ENCODE results near the gene MEX3D. TPM values are rescaled to one million over a fixed set of nuclear protein-coding genes. Genes with fewer than 3 reads are reported as not detected.

Gene MEX3D
- total RNA-seq, 1 experiment from 2014 or later, result 69.2 TPM

GRCh38 chr19:1523412-1524286 is 44.5 kb downstream of the MEX3D start, which contains the start of gene PLK5:
Gene PLK5, plus strand, starts transcription at chr19:1524077. Its CDS starts 2,920 bp downstream, at chr19:1526997.
- H3K4me2 ChIP-seq (ENCODE audit: low read length), result no peak within 1 kb of the TSS
- ChIA-PET RAD21 (ENCODE audit: low non-redundant PET in 1 of 2, low total read pairs in 2 of 2, uncharacterized antibody in 2 of 2, unreplicated experiment in 2 of 2) (no interaction called here), CTCF (no interaction called here), POLR2A (no interaction called here)
- H2AFZ ChIP-seq (ENCODE audit: low read depth, low read length, poor library complexity, severe bottlenecking), result no peak within 1 kb of the TSS
- no peaks in the 10 kb centered on the region for H3K36me3 ChIP-seq (ENCODE audit: control insufficient read depth in 1 of 2, insufficient read depth in 2 of 2, low read length in 2 of 2)
- H4K20me1 ChIP-seq (ENCODE audit: insufficient read depth), result no peaks in the 10 kb centered on the region
- no peak within 1 kb of the TSS for H3K9ac ChIP-seq (ENCODE audit: low read length)
- BruUV-seq (replicated peaks), result no TSS peak
- no peaks in the 10 kb centered on the region for H3K79me2 ChIP-seq (ENCODE audit: insufficient read depth, low read length)
- H3K4me1 ChIP-seq (ENCODE audit: control insufficient read depth in 1 of 2, insufficient read depth in 2 of 2, low read length in 2 of 2), result no peaks in the 10 kb centered on the region
- TF ChIP-seq CBX3 (IDR thresholded peaks at IDR 0.05; ENCODE audit: low read depth) (no peak), ZBTB33 (IDR thresholded peaks at IDR 0.05; ENCODE audit: extremely low read depth, insufficient replicate concordance, low read length) (no peak), EZH2 (IDR thresholded peaks at IDR 0.05) (no peak), POLR2AphosphoS5 (IDR thresholded peaks at IDR 0.05; ENCODE audit: low read depth, low read length) (no peak), MAX (IDR thresholded peaks at IDR 0.05) (no peak), SRF (IDR thresholded peaks at IDR 0.05; ENCODE audit: low read depth) (no peak), TCF7L2 (IDR thresholded peaks at IDR 0.05; ENCODE audit: borderline replicate concordance, extremely low read depth, insufficient read depth, insufficient read length) (no peak), ATF3 (IDR thresholded peaks at IDR 0.05) (no peak), POLR2A (IDR thresholded peaks at IDR 0.05; ENCODE audit: borderline replicate concordance, extremely low read depth, insufficient read depth, insufficient read length) (no peak), SP1 (IDR thresholded peaks at IDR 0.05; ENCODE audit: low read depth) (no peak), YY1 (IDR thresholded peaks at IDR 0.05; ENCODE audit: extremely low read depth, insufficient replicate concordance, low read depth, low read length) (no peak), ELF1 (IDR thresholded peaks at IDR 0.05; ENCODE audit: borderline replicate concordance, low read depth) (no peak)
- TF ChIP-seq, protein P1, sequence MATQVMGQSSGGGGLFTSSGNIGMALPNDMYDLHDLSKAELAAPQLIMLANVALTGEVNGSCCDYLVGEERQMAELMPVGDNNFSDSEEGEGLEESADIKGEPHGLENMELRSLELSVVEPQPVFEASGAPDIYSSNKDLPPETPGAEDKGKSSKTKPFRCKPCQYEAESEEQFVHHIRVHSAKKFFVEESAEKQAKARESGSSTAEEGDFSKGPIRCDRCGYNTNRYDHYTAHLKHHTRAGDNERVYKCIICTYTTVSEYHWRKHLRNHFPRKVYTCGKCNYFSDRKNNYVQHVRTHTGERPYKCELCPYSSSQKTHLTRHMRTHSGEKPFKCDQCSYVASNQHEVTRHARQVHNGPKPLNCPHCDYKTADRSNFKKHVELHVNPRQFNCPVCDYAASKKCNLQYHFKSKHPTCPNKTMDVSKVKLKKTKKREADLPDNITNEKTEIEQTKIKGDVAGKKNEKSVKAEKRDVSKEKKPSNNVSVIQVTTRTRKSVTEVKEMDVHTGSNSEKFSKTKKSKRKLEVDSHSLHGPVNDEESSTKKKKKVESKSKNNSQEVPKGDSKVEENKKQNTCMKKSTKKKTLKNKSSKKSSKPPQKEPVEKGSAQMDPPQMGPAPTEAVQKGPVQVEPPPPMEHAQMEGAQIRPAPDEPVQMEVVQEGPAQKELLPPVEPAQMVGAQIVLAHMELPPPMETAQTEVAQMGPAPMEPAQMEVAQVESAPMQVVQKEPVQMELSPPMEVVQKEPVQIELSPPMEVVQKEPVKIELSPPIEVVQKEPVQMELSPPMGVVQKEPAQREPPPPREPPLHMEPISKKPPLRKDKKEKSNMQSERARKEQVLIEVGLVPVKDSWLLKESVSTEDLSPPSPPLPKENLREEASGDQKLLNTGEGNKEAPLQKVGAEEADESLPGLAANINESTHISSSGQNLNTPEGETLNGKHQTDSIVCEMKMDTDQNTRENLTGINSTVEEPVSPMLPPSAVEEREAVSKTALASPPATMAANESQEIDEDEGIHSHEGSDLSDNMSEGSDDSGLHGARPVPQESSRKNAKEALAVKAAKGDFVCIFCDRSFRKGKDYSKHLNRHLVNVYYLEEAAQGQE (IDR thresholded peaks at IDR 0.05; ENCODE audit: low read depth), result no peak
- TF ChIP-seq, protein P2, sequence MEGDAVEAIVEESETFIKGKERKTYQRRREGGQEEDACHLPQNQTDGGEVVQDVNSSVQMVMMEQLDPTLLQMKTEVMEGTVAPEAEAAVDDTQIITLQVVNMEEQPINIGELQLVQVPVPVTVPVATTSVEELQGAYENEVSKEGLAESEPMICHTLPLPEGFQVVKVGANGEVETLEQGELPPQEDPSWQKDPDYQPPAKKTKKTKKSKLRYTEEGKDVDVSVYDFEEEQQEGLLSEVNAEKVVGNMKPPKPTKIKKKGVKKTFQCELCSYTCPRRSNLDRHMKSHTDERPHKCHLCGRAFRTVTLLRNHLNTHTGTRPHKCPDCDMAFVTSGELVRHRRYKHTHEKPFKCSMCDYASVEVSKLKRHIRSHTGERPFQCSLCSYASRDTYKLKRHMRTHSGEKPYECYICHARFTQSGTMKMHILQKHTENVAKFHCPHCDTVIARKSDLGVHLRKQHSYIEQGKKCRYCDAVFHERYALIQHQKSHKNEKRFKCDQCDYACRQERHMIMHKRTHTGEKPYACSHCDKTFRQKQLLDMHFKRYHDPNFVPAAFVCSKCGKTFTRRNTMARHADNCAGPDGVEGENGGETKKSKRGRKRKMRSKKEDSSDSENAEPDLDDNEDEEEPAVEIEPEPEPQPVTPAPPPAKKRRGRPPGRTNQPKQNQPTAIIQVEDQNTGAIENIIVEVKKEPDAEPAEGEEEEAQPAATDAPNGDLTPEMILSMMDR (IDR thresholded peaks at IDR 0.05 in 2 of 3, conservative IDR thresholded peaks at IDR 0.05 in 1 of 3; ENCODE audit: borderline replicate concordance in 1 of 3, insufficient read depth in 1 of 3, low read depth in 2 of 3, low read length in 2 of 3), result no peak
- intact Hi-C loops (cut with micrococcal nuclease), result no loop called here
- no peak for ATAC-seq
- no peaks in the 10 kb centered on the region for H3K9me2 ChIP-seq (ENCODE audit: insufficient read depth)
- no peaks in the 10 kb centered on the region for H3K9me3 ChIP-seq (ENCODE audit: control insufficient read depth in 1 of 2, insufficient read depth in 1 of 2, low read depth in 1 of 2, low read length in 2 of 2)
- DNase-seq (ENCODE audit: low read depth, low spot score), result no peak
- H3K4me3 ChIP-seq (replicated peaks in 1 of 2; ENCODE audit: low read depth in 1 of 2, low read length in 2 of 2), result no peak within 1 kb of the TSS
- no peaks in the 10 kb centered on the region for H3K27me3 ChIP-seq (ENCODE audit: insufficient read depth, low read length)
- no peak within 1 kb of the TSS for H3K27ac ChIP-seq (ENCODE audit: low read depth, low read length)

Data from HCT116 (cell line).